Naive thymus-derived CD8-positive, alpha-beta T cell (primary cell): ENCODE data around the gene ORC1. TPM values are rescaled to one million over a fixed set of nuclear protein-coding genes. Genes with fewer than 3 reads are reported as not detected.
A peak's percentile ranks its signal among the peaks of the same experiment; 100 is the strongest.

Experiments used
- ATAC-seq, 2 donors: fragments of 150-1000 bp; cut with Tn5 transposase in 1 of 2; sonication (Bioruptor Pico), chemical (Tn5 transposase) in 1 of 2; 1 replicate in 1 of 2; 2 replicates in 1 of 2; pipeline ENCODE4 v1.10.0; 2021; ENCODE audit warnings: mild to moderate bottlenecking in 2 of 2, moderate library complexity in 2 of 2
- POLR2A ChIA-PET: fragments of 350-600 bp; sonication (Branson Sonifier 250); formaldehyde crosslinking; loops from one replicate; lab custom pipeline; 2021; ENCODE audit warnings: antibody characterized with exemption; lab: Charles Lee
- DNase-seq, 10 donors: peaks; one replicate each; pipeline versions ENCODE4 v3.0.0 to v3.0.0-alpha.2; 2020 to 2022
- H3K27ac Mint-ChIP-seq, 10 donors: one replicate each; pipeline ENCODE4 v1.8.0; 2020 to 2022; ENCODE audit warnings: mild to moderate bottlenecking in 10 of 10, mixed read lengths in 10 of 10, moderate library complexity in 4 of 10, inconsistent platforms in 1 of 10
- H3K27me3 Mint-ChIP-seq, 5 donors: one replicate each; pipeline ENCODE4 v1.8.0; 2021 to 2022; ENCODE audit warnings: mixed read lengths in 5 of 5
- H3K36me3 Mint-ChIP-seq, 3 donors: one replicate each; pipeline ENCODE4 v1.8.0; 2020 to 2022; ENCODE audit warnings: mixed read lengths in 3 of 3, mild to moderate bottlenecking in 2 of 3, inconsistent platforms in 1 of 3
- H3K4me1 Mint-ChIP-seq, 4 donors: one replicate each; pipeline ENCODE4 v1.8.0; 2021 to 2022; ENCODE audit warnings: mixed read lengths in 4 of 4
- H3K4me3 Mint-ChIP-seq, 10 donors: one replicate each; pipeline ENCODE4 v1.8.0; 2020 to 2022; ENCODE audit warnings: mild to moderate bottlenecking in 10 of 10, mixed read lengths in 10 of 10, moderate library complexity in 6 of 10, inconsistent platforms in 1 of 10
- H3K9me3 Mint-ChIP-seq, 9 donors: one replicate each; pipeline ENCODE4 v1.8.0; 2020 to 2022; ENCODE audit warnings: mixed read lengths in 9 of 9, mild to moderate bottlenecking in 3 of 9, inconsistent platforms in 1 of 9, moderate library complexity in 1 of 9
- polyA plus RNA-seq, 3 donors: library from polyadenylated mRNA; unstranded; fragments of 300-500 nt; fragmentation: Illumina TruSeq; gene quantifications; one replicate each; pipeline ENCODE4 v1.2.3, GENCODE V29; 2021
- total RNA-seq, 8 experiments: library from RNA in 2 of 8; stranded (reverse) in 2 of 8; gene quantifications; one replicate each; pipeline ENCODE4 v1.2.3 and lab custom pipeline; 2021 to 2026

Gene ORC1
- total RNA-seq: 1 to 10 TPM; 1.0 to 1.2 TPM
- polyA plus RNA-seq: under 1 TPM in 1 of 3 donors, not detected in 2; 0.18 TPM
- 2.4 to 22.4 (median 4.5) reads per million in 6 experiments for total RNA-seq (lab: John Stamatoyannopoulos, UW)

DNA sequence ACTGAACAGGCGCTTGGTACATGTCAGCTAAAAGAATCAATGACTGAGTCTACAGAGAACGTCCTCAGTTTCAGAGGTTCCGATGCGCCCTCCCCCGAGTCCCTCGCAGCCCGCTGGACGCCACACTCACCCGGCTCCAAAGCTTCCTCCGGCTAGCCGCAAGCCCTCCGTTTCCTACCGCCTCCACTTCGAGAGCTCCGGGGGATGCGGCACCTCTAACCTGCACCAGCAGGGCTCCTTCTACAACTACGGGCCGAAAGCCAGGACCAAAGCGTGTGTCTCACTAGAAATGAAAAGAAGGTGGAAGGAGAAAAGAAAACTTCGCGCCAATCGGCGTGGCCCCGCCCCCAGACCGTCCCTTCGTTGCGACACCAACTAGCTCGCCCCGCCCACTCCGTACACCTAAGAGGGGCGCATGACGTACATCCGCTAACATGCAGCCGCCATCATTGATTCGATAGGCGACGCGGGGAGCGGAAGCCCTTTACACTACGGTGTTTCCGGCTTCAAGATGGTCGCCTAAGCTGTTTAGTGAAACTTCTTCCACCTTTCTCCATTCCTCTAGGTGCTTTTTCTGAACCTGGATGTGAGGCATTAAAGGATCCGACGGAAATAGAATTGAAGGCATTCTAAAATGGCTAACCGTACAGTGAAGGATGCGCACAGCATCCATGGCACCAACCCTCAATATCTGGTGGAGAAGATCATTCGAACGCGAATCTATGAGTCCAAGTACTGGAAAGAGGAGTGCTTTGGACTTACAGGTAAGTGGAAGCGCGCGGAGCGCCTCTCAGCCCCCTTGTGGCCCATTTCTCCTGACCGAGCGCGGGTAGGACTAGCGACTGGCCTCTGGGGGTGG, at the start of gene ORC1, which contains the start of gene PRPF38A:
ORC1 (minus strand) TSS at position 308 of the 859 bp plus-strand sequence. CDS start 2,200 bp downstream, outside the sequence.
PRPF38A (plus strand) TSS at position 487 of the 859 bp plus-strand sequence; CDS start at position 635, 148 bp downstream.
- H3K27me3 Mint-ChIP-seq: no peaks in the 10 kb centered on the region
- DNase-seq (peak; percentile 89 to 98 (median 96)), ATAC-seq (peak; percentile 93)
- H3K9me3 Mint-ChIP-seq: no peaks in the 10 kb centered on the region
- peaks cover 13 to 46% (median 42%) of the 10 kb centered on the region in 4 donors for H3K4me1 Mint-ChIP-seq
- POLR2A ChIA-PET: interaction anchor here (0.6 to 3.0 kb wide), 20 partner anchors 9 to 349 kb away, joined by 3 to 51 read pairs (median 4); partner anchors contain the start of genes BTF3L4, CC2D1B, SHISAL2A and TUT4
- peak within 1 kb of the TSS; percentile 93 to 99 (median 99) for H3K27ac Mint-ChIP-seq
- peaks cover 0 to 36% (median 12%) of the 10 kb centered on the region in 3 donors for H3K36me3 Mint-ChIP-seq
- peak within 1 kb of the TSS; percentile 97 to 100 (median 99) for H3K4me3 Mint-ChIP-seq

DNA sequence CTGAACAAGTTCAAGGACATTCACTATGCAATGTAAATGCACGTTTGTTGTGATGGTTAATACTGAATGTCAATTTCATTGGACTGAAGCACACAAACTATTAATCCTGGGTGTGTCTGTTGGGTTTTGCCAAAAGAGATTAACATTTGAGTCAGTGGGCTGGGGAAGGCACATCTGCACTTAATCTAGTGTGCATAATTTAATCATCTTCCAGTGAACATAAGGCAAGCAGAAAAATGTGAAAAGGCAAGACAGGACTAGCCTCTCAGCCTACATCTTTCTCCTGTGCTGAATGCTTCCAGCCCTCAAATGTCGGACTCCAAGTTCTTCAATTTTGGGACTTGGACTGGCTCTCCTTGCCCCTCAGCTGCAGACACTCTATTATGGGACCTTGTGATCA, 40.2 kb upstream of the ORC1 start:
- POLR2A ChIA-PET: no interaction called here
- no peak overlapping the region for H3K4me3 Mint-ChIP-seq
- no peaks in the 10 kb centered on the region for H3K9me3 Mint-ChIP-seq
- peaks cover 0 to 3% (median 1%) of the 10 kb centered on the region in 4 donors for H3K4me1 Mint-ChIP-seq
- no peaks in the 10 kb centered on the region for H3K27me3 Mint-ChIP-seq
- DNase-seq (no peak), ATAC-seq (no peak)
- no peak overlapping the region for H3K27ac Mint-ChIP-seq
- peaks cover 4 to 72% (median 19%) of the 10 kb centered on the region in 3 donors for H3K36me3 Mint-ChIP-seq

GRCh38 chr1:52439976-52440375, 35.8 kb upstream of the ORC1 start:
- Mint-ChIP-seq H3K4me1 (peaks cover 0 to 2% (median under 1%) of the 10 kb centered on the region in 4 donors), H3K9me3 (no peaks in the 10 kb centered on the region), H3K27ac (peak overlapping the region in 1 of 10 donors; percentile 43), H3K4me3 (no peak overlapping the region), H3K27me3 (no peaks in the 10 kb centered on the region), H3K36me3 (peaks cover 9 to 84% (median 13%) of the 10 kb centered on the region in 3 donors)
- ATAC-seq (no peak), DNase-seq (no peak)
- POLR2A ChIA-PET: no interaction called here

DNA sequence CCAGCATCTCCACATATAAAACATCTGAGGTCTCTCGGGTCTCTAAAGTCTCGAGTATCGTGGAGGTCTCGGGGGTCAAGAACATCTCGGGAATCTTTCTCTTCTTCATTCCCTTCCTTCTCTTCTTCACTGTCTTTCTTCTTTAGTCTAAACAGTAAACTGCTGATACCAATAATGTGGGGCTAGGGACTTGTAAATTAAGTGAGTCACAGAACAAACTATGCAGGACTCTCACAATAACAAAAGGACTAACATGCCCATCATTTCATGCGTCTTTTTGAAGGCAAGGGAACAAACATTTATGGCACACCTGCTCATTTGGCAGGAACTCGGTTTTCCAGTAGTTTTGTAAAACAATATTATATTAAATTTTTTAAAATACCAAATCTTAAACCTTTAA, 32.6 kb upstream of the ORC1 start:
- Mint-ChIP-seq H3K27ac (peak overlapping the region in 2 of 10 donors; percentile 4 to 12), H3K4me1 (peaks cover 0 to 4% (median 0%) of the 10 kb centered on the region in 4 donors), H3K27me3 (no peaks in the 10 kb centered on the region), H3K36me3 (peaks cover 9 to 89% (median 15%) of the 10 kb centered on the region in 3 donors), H3K4me3 (no peak overlapping the region), H3K9me3 (no peaks in the 10 kb centered on the region)
- POLR2A ChIA-PET: no interaction called here
- ATAC-seq (no peak), DNase-seq (no peak)

DNA sequence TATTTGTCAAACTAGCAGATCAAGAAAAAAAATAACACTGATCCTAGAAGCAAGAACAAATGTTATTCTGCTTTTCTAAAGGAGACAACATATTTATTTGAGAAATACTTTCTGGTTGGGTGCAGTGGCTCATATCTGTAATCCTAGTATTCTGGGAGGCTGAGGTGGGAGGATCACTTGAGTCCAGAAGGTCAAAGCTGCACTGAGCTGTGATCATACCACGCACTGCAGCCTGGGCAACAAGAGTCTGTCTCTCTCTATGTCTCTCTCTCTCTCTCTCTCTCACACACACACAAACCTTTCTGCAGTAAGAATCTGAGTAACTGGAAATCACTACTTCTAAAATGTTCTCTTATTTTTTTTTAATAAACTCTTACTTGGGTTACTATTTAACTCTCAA, 31.4 kb upstream of the ORC1 start:
- H3K27ac Mint-ChIP-seq: peak overlapping the region in 5 of 10 donors; percentile 11 to 77 (median 43)
- POLR2A ChIA-PET: no interaction called here

DNA sequence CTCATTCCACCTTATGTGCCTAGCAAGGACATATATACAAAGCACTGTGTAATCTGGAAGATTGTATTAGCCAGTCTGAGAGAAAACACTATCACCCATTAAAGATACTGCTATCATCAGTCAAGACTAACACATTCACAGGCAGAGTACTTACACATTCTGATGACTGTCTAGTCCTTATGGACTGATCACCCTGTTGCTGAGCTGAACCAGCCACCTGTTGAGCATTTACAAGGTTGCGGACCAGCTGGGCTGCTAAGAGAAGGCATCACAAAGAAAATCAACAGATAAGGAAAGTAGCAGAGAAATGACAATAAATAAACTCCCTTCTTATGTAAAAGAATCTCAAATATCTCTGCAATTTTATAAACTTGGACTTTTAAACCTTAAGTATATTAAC, 31.0 kb upstream of the ORC1 start:
- H3K27me3 Mint-ChIP-seq: no peaks in the 10 kb centered on the region
- H3K4me3 Mint-ChIP-seq: no peak overlapping the region
- H3K27ac Mint-ChIP-seq: peak overlapping the region in 3 of 10 donors; percentile 11 to 67 (median 16)
- peaks cover 4 to 90% (median 20%) of the 10 kb centered on the region in 3 donors for H3K36me3 Mint-ChIP-seq
- DNase-seq: no peak
- peaks cover 0 to 2% (median 0%) of the 10 kb centered on the region in 4 donors for H3K4me1 Mint-ChIP-seq
- H3K9me3 Mint-ChIP-seq: no peaks in the 10 kb centered on the region
- POLR2A ChIA-PET: no interaction called here
- no peak for ATAC-seq

More for the DNA sequence above, 31.4 kb upstream of the ORC1 start:
- H3K4me3 Mint-ChIP-seq: no peak overlapping the region
- no peaks in the 10 kb centered on the region for H3K27me3 Mint-ChIP-seq
- H3K4me1 Mint-ChIP-seq: peaks cover 0 to 2% (median 0%) of the 10 kb centered on the region in 4 donors
- no peaks in the 10 kb centered on the region for H3K9me3 Mint-ChIP-seq
- H3K36me3 Mint-ChIP-seq: peaks cover 4 to 90% (median 18%) of the 10 kb centered on the region in 3 donors
- DNase-seq (no peak), ATAC-seq (no peak)

- H3K27me3 Mint-ChIP-seq: no peaks in the 10 kb centered on the region
- peaks cover 0 to 84% (median 24%) of the 10 kb centered on the region in 3 donors for H3K36me3 Mint-ChIP-seq
Measured at GRCh38 chr1:52432807-52433206, 28.6 kb upstream of the ORC1 start.

DNA sequence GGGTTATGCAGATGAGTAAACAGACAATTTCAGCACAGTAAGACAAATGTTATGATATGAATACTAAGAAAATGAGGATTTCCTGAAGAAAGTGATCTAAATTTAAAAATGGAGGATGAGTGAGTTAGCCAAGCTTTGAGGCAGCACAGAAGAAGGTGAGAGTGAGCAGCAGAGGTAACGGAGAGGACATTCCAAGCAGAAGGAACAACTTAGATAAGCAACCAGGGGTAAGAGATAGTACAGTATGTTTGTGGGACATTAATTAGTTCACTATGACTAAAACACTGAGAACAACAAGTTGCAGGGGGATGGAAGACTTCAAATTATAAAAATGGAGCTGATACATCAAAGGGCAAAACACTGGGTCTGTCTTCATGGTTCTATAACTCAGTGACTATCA, 22.9 kb upstream of the ORC1 start:
- Mint-ChIP-seq H3K27me3 (no peaks in the 10 kb centered on the region), H3K4me3 (no peak overlapping the region), H3K27ac (peak overlapping the region; percentile 5 to 87 (median 52)), H3K9me3 (no peaks in the 10 kb centered on the region), H3K36me3 (peaks cover 0 to 47% (median 21%) of the 10 kb centered on the region in 3 donors), H3K4me1 (peaks cover 20 to 43% (median 38%) of the 10 kb centered on the region in 4 donors)
- DNase-seq: no peak
- POLR2A ChIA-PET: interaction anchor here (2.2 kb wide), 1 partner anchor 22 kb away, joined by 7 read pairs; the partner anchor contains the start of genes ORC1 and PRPF38A
- no peak for ATAC-seq

More at GRCh38 chr1:52432807-52433206, 28.6 kb upstream of the ORC1 start:
- ATAC-seq (no peak), DNase-seq (no peak)
- Mint-ChIP-seq H3K4me1 (peaks cover 0 to 2% (median under 1%) of the 10 kb centered on the region in 4 donors), H3K27ac (peak overlapping the region in 2 of 10 donors; percentile 37 to 59), H3K9me3 (no peaks in the 10 kb centered on the region), H3K4me3 (no peak overlapping the region)
- POLR2A ChIA-PET: no interaction called here

DNA sequence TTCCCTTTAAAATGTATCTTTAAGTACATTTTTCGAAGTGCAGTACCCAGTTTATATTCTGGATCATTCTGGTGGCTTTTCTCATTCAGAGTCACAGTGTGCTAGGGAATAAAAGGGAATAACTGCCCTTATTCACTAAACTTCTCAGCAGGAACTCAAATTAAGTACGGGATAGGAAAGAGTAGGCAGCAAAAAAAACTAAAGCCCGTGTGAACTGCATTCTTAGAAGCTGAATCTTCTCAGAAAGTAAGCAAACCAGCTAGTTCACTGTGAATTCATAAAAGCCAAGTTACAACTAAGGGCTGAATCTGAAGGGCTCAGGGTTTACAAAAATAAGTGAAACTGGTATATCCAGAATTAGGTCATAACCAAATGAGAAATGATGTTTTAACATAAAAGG, 22.1 kb upstream of the ORC1 start:
- Mint-ChIP-seq H3K27ac (peak overlapping the region in 9 of 10 donors; percentile 63 to 98 (median 90)), H3K27me3 (no peaks in the 10 kb centered on the region), H3K36me3 (peaks cover 0 to 43% (median 19%) of the 10 kb centered on the region in 3 donors), H3K4me1 (peaks cover 20 to 43% (median 39%) of the 10 kb centered on the region in 4 donors), H3K4me3 (no peak overlapping the region), H3K9me3 (no peaks in the 10 kb centered on the region)
- no peak for ATAC-seq
- no peak for DNase-seq
- POLR2A ChIA-PET: interaction anchor here (2.2 kb wide), 1 partner anchor 22 kb away, joined by 7 read pairs; the partner anchor contains the start of genes ORC1 and PRPF38A

DNA sequence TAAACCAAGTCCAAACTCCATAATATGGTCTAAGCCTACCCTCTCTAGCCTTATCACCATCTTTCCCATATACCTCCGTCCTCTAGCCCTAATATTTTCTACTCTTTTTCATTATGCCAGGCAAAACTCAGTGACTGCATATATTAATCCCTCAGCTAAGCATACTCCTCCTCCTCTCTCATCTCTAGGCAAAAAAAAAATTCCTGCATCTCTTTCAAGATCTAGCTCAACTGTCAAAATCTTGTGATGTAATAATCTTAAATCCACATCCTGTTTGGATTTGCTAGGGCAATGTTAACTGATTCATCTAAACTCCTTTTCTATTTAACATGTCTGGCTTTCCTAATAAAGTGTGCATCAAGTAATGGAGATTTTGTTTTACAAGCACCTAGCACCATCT, 20.6 kb upstream of the ORC1 start:
- Mint-ChIP-seq H3K27me3 (no peaks in the 10 kb centered on the region), H3K36me3 (peaks cover 0 to 31% (median 13%) of the 10 kb centered on the region in 3 donors), H3K27ac (peak overlapping the region; percentile 85 to 98 (median 95)), H3K4me3 (peak overlapping the region; percentile 0 to 76 (median 69)), H3K4me1 (peaks cover 20 to 45% (median 44%) of the 10 kb centered on the region in 4 donors), H3K9me3 (no peaks in the 10 kb centered on the region)
- peak in 1 of 10 donors; percentile 26 for DNase-seq
- ATAC-seq: no peak
- POLR2A ChIA-PET: interaction anchor here (0.5 to 2.5 kb wide), 9 partner anchors 13 to 232 kb away, joined by 3 to 33 read pairs (median 4); partner anchors contain the start of genes ORC1, PRPF38A and TUT4

- Mint-ChIP-seq H3K27me3 (no peaks in the 10 kb centered on the region), H3K36me3 (peaks cover 0 to 34% (median 16%) of the 10 kb centered on the region in 3 donors), H3K4me3 (peak overlapping the region; percentile 51 to 76 (median 69)), H3K27ac (peak overlapping the region; percentile 85 to 98 (median 95)), H3K4me1 (peaks cover 26 to 51% (median 49%) of the 10 kb centered on the region in 4 donors), H3K9me3 (no peaks in the 10 kb centered on the region)
- ATAC-seq: peak; percentile 89 to 91
- peak in 8 of 10 donors; percentile 5 to 68 (median 40) for DNase-seq
- POLR2A ChIA-PET: interaction anchor here (0.5 to 2.5 kb wide), 18 partner anchors 10 to 497 kb away, joined by 3 to 33 read pairs (median 3); partner anchors contain the start of genes CC2D1B, ECHDC2, GPX7 and ORC1
Measured at GRCh38 chr1:52424231-52424636, 20.0 kb upstream of the ORC1 start.

DNA sequence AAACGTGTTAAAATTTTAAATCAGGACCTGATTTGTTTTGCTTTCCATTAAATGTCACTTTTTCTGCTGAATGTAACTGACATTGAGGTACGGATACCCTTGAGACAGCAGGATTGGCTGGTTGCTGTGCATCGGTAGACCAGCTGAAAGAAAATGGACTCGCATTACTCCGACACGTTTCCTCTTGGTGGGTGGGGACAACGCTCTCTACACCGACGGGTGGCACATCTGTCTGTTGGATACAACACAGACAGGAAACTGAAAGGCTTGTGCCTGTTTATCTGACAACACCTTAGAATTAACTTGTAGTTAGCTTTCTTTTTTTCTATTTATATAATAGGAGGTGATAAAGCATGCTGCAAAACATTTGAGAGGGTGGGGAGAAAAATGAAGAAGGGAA, 19.5 kb upstream of the ORC1 start:
- DNase-seq (peak; percentile 27 to 85 (median 66)), ATAC-seq (peak; percentile 82 to 89)
- POLR2A ChIA-PET: interaction anchor here (0.6 to 2.5 kb wide), 18 partner anchors 10 to 498 kb away, joined by 3 to 33 read pairs (median 3); partner anchors contain the start of genes CC2D1B, ECHDC2, GPX7 and ORC1
- peaks cover 0 to 32% (median 15%) of the 10 kb centered on the region in 3 donors for H3K36me3 Mint-ChIP-seq
- H3K9me3 Mint-ChIP-seq: no peaks in the 10 kb centered on the region
- H3K4me3 Mint-ChIP-seq: peak overlapping the region; percentile 51 to 76 (median 69)
- no peaks in the 10 kb centered on the region for H3K27me3 Mint-ChIP-seq
- peak overlapping the region; percentile 85 to 98 (median 95) for H3K27ac Mint-ChIP-seq
- H3K4me1 Mint-ChIP-seq: peaks cover 26 to 53% (median 52%) of the 10 kb centered on the region in 4 donors
